ENCODE results near the gene NPHS1.
"Not testable (repeated sequence)": the region's sequence is repeated elsewhere in the genome, so short reads cannot be mapped to it uniquely, and the experiment has no call there.

Gene NPHS1

DNA sequence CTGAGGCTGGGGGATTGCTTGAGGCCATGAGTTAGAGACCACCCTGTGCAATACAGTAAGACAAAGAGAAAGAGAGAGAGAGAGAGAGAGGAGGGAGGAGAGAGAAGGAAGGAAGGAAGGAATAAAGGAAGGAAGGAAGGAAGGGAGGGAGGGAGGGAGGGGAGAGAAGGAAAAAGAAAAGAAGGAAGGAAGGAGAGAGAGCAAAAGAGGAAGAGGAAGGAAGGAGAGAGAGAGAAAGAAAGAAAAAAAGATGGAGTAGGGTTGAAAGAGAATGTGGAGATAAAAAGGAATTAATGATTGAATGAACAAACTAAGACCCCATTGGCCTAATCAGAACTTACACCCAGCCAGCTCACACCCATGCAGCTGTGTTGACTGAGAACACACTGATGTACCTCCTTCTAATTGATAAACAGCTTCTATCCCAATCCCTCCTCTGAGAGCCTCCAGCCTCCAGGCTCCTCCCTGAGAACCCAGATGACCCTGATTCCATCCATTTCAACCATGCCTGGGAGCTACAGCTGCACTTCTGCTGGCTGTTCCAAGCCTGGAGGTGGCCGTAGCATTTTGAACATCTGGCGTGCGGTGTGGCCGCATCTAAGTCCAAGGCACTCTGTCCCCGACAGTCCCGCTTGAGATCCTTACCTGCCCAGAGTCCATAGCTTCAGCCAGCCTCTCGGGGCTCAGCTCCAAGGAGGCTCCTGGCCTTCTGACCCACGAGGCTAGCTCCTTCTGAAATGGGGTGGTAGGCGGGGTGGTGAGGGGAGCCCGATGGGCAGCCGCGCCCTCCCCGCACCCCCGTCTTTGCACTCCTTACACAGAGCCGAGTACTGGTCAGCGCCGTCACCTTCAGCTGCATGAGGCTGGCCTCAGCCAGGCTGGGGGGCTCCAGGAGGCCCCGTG, 40.7 kb downstream of the NPHS1 start:
- DNase-seq, result no peak

DNA sequence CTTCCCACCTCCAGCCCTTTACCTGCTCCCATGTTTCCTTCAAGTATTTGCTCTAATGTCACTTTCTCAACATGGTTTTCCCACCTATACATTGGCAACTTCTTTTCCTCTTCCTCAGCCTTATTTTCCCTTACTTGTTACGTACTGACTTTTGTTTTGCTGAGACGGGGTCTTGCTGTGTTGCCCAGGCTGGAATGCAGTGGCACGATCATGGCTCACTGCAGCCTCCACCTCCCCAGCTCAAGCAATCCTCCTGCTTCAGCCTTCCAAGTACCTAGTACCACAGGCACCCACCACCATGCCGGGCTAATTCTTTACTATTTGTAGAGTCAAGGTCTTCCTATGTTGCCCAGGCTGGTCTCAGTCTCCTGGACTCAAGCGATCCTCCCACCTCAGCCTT, 44.7 kb downstream of the NPHS1 start:
- DNase-seq, result no peak

DNA sequence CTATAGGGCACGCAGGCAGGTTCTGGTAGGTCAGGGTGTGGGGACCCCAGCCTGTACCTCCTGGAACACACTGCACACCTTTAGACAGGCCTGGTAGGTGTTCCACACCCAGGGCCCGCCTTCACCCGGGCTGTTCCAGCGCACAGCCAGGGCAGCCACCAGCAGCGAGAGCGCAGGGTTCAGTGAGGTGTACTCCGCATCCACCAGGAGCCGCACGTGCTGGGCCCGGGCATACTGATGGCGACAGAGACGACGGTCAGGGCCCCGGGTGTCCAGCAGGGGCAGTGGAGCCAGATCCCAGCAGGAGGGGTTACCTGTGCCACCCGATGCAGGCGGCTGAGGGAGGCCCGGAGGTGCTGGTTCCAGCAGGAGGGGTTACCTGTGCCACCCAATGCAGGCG, 45.7 kb downstream of the NPHS1 start:
- no peak for DNase-seq

DNA sequence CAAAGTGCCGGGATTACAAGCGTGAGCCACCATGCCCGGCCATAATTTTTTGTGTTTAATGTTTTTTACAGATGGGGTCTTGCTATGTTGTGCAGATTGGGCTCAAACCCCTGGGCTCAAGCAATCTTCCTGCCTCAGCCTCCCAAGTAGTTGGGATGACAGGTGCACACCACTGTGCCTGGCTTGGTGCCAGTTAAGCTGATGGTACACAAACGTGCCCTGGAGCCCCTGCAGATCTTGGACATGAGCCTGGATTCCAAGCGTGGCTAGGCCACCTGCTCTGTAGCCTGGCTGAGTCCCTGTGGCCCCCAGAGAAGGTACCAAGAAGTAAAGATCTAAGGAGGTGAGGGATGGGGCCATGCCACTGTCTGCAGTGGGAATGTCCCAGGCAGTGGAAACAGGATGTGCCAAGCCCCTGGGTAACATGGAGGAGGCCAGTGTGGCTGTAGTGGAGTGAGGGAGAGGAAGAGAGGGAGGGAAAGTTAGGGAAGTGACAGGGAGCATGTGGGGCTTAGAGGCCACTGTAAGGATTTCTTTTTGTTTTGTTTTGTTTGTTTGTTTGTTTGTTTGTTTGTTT, 46.7 kb downstream of the NPHS1 start:
- DNase-seq, result no peak

DNA sequence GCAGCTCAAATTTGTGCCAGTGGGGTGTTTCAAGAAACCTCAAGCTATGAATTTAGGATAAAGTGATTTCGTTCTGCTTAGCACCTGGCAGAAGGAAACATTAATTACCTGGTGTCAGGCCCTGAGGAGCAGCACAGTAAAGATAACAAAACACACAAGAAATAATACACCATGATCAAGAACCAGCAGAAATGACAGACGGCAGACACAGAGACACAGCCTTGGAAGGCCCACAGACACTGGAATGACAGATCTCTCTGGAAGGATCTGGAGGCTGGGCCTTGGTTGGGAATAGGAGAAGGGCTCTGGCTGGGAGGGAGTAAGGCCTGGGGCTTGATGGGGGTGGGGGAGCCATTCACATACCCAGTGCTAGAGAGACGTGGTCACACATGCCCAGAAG, 50.5 kb downstream of the NPHS1 start:
- no peak for DNase-seq

DNA sequence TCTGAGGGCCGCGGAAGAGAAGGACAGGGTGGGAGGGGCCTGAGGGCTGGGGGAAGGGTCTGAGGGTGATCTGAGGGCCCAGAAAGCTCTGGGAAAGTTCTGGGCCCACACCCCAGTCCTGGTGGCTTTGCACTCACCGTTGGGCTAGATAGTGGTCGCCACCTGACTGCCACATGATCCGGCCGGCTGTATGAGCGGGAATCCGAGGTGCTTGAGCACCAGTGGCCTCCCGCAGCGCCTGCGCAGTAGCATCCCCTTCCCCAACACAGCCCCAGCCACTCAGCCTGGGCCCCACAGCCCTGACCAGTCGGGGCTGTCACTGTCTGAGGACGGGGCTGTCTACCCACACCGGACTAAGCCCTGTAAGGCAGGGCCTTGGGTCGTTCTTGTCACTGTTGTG, 54.6 kb downstream of the NPHS1 start:
- DNase-seq, result no peak

DNA sequence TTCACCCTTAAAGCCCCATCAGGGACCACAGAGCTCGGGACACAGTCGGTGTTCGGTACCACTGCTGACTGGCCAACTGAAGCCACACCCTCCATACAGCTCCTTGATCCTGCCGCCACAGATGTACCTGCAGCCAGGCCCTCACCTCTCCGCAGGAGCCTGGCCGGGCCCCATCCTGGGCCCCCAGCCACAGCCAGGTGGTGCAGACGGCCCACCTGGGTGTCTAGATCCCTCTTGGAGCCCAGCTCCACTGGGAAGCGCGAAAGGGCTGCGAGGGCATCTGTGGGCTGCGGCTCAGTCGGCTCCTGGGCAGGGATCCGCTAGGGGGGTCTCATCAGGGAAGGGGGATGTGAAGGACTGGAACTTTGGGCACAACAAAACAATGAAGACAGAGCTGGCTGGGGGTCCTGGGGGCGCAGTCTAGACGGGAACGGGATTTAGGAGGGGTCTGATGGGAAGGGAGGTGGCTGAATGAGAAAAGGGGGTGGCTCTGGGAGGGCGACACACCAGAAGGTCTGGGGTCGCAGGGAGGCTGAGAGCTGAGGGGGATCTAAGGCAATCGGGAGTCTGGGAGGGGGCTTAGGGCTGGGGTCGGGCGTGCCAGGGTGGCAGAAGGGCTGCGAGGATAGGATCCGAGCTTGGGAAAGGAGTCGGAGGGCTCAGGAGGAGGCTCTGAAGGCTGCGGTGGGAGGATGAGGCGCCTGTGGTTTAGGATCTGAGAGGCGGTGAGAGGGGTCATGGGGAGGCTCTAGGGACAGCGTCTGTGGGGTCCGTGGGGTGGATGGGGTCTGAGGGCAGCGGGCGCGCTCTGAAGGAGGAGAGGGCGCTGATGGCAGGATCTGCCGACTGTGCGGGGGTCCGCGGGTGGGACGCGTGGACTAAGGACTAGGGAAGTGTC, 55.4 kb downstream of the NPHS1 start:
- DNase-seq, result no peak

DNA sequence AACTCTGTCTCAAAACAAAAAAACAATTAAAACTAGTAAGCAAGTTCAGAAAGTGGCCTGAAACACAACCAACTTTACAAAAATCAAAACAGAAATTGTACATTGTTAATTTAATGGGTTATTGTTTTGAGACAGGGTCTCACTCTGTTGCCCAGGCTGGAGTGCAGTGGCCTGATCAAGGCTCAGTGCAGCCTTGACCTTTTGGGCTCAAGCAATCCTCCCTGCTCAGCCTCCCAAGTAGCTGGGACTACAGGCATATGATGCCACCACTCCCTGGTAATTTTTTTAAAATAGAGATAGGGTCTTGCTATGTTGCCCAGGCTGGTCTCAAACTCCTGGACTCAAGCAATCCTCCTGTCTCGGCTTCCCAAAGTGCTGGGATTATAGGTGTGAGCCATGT, 56.7 kb downstream of the NPHS1 start:
- DNase-seq, result not testable (repeated sequence)

DNA sequence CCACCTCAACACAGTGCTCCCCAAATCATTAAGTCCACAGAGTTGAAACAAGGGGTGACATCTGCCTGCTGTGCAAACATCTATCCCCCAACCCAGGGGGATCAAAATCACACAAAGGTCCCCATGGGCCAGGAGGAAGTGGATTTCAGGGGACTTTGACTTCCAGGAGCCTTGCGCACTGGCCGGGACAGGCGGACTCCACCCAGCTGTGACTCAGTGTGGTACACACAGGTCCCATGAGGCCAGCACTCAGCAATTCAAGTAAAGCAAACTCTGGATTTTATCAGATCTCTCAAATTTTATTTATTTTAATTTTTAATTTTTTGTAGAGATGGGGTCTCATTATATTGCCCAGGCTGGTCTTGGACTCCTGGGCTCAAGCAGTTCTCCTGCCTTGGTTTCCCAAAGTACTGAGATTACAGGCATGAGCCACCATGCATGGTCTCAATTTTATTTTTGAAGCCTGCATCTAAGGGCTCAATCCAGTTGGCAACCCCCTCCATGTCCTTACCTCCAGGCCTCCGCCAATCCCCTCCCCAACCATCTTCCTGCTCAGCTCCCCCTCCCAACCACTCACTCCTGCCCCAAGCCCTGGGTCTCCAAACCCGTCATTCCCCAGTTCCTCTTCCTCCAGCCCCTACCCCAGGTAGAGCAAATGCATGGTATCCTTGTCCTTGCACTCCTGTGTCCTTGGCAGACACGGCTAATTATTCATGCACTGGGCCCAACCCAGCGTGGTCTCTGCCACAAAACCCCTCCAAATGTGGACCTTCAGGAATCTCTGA, 58.7 kb downstream of the NPHS1 start:
- no peak for DNase-seq

DNA sequence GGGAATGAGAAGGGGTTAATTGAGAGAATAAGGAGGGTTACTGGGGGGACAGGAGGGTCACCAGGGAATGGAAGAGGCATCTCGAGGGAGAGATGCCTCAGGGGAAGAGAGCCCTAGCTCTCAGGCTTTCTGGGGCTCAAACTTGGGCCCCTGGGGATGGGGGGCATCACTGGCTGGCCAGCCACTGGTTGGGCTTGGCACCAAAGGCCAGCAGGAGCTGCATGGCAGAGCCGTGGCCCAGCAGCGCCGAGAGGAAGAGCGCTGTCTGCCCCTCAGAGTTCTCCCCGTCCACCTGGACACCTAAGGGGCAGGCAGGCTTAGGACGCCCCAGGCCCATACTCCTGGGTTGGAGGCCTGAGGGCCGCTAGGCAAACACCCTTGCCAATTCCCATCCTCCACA, 59.4 kb downstream of the NPHS1 start:
- no peak for DNase-seq

DNA sequence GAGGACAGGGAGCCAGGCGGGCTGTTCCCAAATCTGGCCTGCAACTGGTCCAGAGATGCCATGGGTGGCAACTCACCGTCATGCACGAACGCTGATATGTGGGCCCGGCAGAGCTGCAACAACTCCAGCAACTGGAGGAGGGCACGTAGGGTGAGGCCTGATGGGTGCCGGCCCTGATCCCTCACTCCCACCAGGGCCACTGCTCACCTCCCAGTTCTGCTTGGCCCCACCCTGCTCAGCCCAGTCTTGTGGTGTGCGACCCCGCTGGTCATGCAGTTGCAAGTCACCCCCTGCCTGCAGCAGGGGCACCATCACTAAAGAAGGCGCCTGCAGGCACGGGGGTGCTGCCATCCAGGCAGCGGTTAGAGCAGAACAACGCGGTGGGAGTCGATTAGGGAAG, 60.0 kb downstream of the NPHS1 start:
- no peak for DNase-seq

DNA sequence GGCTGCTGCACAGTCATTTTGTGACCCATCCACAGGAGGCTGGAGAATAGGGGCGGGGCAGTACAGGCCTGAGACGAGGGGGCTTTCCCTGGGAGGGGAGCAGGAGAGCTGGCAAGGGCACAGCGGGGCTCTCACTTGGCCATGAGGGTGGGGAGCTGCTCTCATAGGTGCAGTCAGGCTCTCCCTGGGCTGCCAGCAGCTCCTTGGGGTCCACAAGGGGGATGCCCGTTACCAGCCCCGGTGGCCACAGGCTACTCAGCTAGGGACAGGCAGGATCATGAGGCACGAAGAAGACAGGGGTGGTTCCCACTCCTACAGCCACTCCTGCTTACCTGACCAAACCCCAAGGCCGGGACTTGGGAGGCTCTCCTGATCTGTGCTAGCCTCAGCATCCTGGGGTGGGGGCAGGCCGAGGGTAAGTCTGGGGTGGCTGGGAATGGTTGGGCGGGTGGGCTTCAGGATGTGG, 60.5 kb downstream of the NPHS1 start:
- no peak for DNase-seq

DNA sequence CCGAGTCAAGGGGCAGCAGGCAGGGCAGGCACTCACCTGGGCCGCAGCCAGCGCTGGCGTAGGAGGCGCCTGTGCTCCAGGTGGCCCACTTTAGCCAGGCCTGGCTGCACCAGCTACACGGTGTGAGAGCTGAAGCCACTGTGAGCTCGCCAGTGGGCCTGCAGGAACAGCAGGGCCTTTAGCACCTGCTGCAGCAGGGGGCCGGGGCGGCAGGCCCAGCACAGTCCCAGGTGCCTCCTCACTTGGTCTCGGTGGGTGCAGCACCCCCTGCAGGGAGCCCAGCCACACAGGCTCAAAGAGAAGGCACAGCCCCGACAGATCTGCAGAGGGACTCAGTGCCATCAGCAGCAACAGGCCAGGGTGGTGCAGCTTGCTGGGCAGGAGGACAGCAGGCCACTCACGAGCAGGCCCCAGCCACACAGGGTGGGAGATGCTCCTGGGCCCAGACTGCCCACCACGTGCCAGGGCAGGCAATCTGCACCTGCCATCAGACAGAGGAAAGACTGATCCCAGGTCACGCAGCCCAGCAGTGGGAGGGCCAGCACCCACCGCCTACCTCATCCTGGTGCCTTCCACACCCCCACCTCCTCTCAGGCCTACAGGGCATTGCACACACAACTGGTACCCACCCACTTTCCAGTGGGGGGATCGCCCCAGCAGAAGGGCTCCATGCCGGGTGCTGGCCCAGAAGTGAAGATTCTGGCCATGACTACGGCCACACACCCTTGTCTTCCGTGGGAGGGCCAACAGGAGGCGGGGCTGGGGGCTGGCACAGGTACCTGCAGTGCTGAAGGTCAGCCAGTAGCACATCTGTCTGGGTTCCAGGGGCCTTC, 61.1 kb downstream of the NPHS1 start:
- DNase-seq, result no peak

DNA sequence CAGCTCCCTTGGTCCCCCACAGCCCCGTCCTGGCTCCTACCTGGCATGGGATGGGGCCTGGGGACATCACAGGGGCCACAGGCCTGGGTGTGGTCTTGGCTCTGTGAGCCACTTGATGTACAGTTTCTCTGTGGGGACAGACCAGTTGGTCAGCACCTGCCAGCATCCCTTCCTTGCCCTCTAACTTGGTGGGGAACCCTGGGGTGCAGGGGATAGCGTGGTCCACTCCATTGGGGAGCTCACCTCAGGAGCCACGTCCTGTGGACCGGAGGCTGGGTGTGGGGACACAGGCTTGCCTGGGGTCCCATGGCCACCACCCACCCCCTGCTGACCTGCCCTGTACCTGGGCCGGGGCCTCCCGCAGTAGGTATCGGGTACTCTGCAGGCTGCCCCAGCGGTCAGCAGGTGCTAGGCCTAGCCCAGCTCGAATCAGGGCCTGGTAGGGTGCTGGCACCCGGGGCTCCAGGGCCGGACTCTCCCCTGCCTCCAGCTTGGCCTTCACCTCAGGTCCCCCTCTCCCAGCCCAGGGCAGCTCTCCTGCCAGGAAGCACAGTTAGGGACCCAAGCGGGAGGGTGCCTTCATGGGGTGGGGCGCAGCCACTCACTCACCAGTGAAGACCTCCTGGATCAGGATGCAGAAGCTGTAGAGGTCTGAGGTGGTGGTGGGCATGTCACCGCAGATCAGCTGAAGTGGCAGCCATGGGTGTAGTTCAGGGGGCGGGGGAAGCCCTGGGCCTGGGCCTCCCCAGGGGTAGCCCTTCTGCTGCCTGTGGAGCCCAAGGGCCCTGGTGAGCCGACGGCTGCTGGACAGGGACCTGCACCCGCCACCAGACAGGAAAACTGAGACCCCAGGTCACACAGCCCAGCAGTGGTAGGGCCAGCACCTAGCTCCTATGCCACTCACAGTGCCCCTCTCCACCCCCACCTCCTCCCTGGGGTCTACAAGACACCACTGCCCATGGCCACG, 62.0 kb downstream of the NPHS1 start:
- DNase-seq, result no peak

DNA sequence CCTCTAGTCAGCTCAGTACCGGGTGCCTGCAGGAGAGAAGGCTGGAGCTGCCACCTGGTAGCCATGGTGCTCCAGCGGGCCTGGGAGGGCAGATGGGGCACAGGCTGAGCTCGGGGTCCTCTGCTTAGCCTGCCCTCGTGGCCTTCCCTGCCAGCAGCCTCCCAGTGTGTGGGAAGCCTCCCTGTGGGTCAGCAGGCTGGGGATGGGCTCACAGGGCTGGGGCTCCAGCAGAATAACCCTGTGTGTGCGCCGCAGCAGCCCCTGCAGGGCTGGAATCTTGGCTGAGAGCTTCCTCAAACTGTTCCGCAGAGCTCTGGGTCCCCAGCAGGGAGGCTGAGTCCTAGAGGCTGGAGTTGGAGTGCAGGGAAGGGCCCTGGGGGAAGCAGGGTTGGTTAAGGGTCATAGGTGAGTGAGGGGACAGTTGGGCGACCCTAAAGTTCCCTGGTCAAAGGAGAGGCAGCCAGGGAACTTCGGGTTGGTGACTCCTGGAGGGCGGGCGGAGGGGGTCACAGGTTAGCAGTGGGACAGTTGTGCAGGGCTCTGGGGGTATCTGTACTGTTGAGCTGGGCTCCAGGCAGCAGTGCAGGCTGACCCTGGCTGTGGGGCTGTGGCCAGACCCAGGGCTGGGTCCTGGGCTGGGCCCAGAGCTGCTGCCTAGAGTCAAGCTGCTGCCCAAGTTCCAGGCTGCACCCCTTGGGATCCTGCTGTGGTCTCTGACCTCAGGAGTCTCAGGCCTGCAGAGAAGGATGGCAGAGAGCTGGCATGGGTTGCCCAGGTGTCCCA, 62.9 kb downstream of the NPHS1 start:
- DNase-seq, result no peak

DNA sequence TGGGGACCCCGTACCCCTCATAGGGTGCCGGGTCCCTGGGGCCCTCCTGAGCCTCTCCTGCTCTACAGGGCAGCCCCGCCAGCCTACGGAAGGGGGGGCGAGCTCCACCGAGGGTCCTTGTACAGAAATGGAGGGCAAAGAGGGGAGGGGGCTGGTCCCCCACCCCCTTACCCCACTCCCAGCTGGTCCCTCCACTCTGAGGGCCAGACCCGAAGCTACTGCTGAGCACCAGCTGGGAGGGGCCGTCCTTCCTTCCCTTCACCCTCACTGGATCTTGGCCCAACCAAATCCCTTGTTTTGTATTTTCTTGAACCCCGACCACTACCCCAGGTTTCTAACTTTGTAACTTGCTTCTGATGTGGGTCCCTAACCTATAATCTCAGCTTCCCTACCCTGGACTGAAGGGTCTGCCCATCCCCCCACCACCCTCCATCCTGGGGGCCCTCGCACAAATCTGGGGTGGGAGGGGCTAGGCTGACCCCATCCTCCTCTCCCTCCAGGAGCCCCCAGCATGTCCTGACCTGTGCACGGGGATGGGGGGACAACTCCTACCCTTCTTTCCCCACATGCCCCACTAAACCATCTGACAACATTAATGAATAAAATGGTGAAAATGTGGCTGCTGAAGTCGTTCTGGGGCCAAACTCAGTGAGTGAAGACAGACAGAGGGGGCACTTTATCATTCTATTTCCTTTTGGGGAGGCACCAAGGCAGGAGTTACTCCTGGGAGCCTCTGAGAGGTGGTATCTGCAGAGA, 63.9 kb downstream of the NPHS1 start:
- DNase-seq, result no peak

DNA sequence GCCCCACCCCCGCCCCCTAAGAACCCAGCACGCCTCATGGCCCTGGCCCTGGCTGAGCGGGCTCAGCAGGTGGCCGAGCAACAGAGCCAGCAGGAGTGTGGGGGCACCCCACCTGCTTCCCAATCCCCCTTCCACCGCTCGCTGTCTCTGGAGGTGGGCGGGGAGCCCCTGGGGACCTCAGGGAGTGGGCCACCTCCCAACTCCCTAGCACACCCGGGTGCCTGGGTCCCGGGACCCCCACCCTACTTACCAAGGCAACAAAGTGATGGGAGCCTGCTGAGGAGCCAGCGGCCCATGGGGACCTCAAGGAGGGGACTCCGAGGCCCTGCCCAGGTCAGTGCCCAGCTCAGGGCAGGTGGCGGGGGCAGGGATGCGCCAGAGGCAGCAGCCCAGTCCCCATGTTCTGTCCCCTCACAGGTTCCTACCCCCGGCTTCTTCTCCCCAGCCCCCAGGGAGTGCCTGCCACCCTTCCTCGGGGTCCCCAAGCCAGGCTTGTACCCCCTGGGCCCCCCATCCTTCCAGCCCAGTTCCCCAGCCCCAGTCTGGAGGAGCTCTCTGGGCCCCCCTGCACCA, 65.0 kb downstream of the NPHS1 start:
- no peak for DNase-seq
